AG09309 (cell line): Measurements from ENCODE around the gene C11orf86.
"Not testable (repeated sequence)": the region's sequence is repeated elsewhere in the genome, so short reads cannot be mapped to it uniquely, and the experiment has no call there.

Experiments
- DNase-seq: peaks from one replicate; pipeline ENCODE4 v3.0.0-alpha.2; 2010; ENCODE audit warnings: low read depth
- H3K4me3 ChIP-seq: 2 replicates; pipeline ENCODE4 v1.5.1; 2011; ENCODE audit warnings: mild to moderate bottlenecking, low read depth, low read length, moderate library complexity; ENCODE audit not compliant: control insufficient read depth
- CTCF ChIP-seq: IDR thresholded peaks from 2 replicates; pipeline ENCODE4 v1.5.1; 2011; ENCODE audit warnings: mild to moderate bottlenecking, low read depth, low read length, inconsistent platforms; ENCODE audit not compliant: insufficient read depth, control insufficient read depth; ENCODE audit errors: missing control alignments

The C11orf86 gene

GRCh38 chr11:66987158-66987620, 12.1 kb downstream of the C11orf86 start:
- DNase-seq: no peak
- no peak overlapping the region for H3K4me3 ChIP-seq
- TF ChIP-seq CTCF: no peak

- no peak for TF ChIP-seq CTCF
- DNase-seq: no peak
- H3K4me3 ChIP-seq: no peak overlapping the region
Observed at GRCh38 chr11:66987924-66988637, 13.0 kb downstream of the C11orf86 start.

- DNase-seq, H3K4me3 ChIP-seq: not testable (repeated sequence)
Observed at GRCh38 chr11:66988741-66989140, 13.6 kb downstream of the C11orf86 start.

- not testable (repeated sequence) for H3K4me3 ChIP-seq, DNase-seq
Observed at GRCh38 chr11:66989360-66989759, 14.3 kb downstream of the C11orf86 start.

- no peak for DNase-seq
- H3K4me3 ChIP-seq: no peak overlapping the region
- TF ChIP-seq CTCF: no peak
Observed at GRCh38 chr11:66992041-66992440, 16.9 kb downstream of the C11orf86 start.

GRCh38 chr11:66996609-66997273, 21.6 kb downstream of the C11orf86 start:
- no peak for TF ChIP-seq CTCF
- peak; percentile 11 for DNase-seq
- H3K4me3 ChIP-seq: no peak overlapping the region

GRCh38 chr11:66999555-66999954, 24.5 kb downstream of the C11orf86 start:
- no peak overlapping the region for H3K4me3 ChIP-seq
- DNase-seq: no peak
- TF ChIP-seq CTCF: no peak
